ENCODE measurements around the gene TRUB2.

GRCh38 chr9:128324401-128324800, 2.2 kb upstream of the TRUB2 start:
- TF ChIP-seq POLR2A (IDR thresholded peaks at IDR 0.05; ENCODE audit: low read length) (no peak), GATA1 (IDR thresholded peaks at IDR 0.05; ENCODE audit: low read depth, low read length) (no peak)
